ENCODE measurements around the gene ACMSD. TPM values are rescaled to one million over a fixed set of nuclear protein-coding genes. Genes with fewer than 3 reads are reported as not detected.
"Not testable (repeated sequence)": the region's sequence is repeated elsewhere in the genome, so short reads cannot be mapped to it uniquely, and the experiment has no call there.

ACMSD gene
- total RNA-seq, 1 donor from 2014 or later = not detected

- intact Hi-C loops (cut with micrococcal nuclease) = no loop called here
These were observed 66.8 kb downstream of the ACMSD start for GRCh38 chr2:134905168-134905567.

- intact Hi-C loops (cut with micrococcal nuclease) = no loop called here
These were observed 68.3 kb downstream of the ACMSD start for GRCh38 chr2:134906726-134907125.

- intact Hi-C loops (cut with micrococcal nuclease) = not testable (repeated sequence)
These were observed 69.2 kb downstream of the ACMSD start for GRCh38 chr2:134907441-134908116.

- intact Hi-C loops (cut with micrococcal nuclease) = loop anchor here (10.0 kb wide), 1 partner anchor 196 kb away; the partner anchor contains the start of gene TMEM163
These were observed 72.5 kb downstream of the ACMSD start for GRCh38 chr2:134910763-134911399.

GRCh38 chr2:134911400-134911785 is 73.0 kb downstream of the ACMSD start:
- intact Hi-C loops (cut with micrococcal nuclease) = loop anchor here (10.0 kb wide), 1 partner anchor 197 kb away; the partner anchor contains the start of gene TMEM163

GRCh38 chr2:134912361-134912760 is 73.9 kb downstream of the ACMSD start:
- intact Hi-C loops (cut with micrococcal nuclease) = loop anchor here (10.0 kb wide), 1 partner anchor 198 kb away; the partner anchor contains the start of gene TMEM163

GRCh38 chr2:134917360-134917865 is 79.0 kb downstream of the ACMSD start:
- intact Hi-C loops (cut with micrococcal nuclease) = loop anchor here (5.0 to 10.0 kb wide), 2 partner anchors 35 to 203 kb away; partner anchors contain the start of gene TMEM163

GRCh38 chr2:134917888-134918525 is 79.6 kb downstream of the ACMSD start:
- intact Hi-C loops (cut with micrococcal nuclease) = loop anchor here (1.0 to 10.0 kb wide), 10 partner anchors 34 to 1201 kb away; partner anchors contain the start of genes CXCR4, DARS1, MCM6 and RAB3GAP1

GRCh38 chr2:134918526-134919340 is 80.3 kb downstream of the ACMSD start, which contains the start of gene CCNT2:
Gene CCNT2 (plus strand): TSS chr2:134918822. CDS start chr2:134918855, 33 bp downstream.
- intact Hi-C loops (cut with micrococcal nuclease) = loop anchor here (1.0 to 10.0 kb wide), 10 partner anchors 34 to 1200 kb away; partner anchors contain the start of genes CXCR4, DARS1, MCM6 and RAB3GAP1

- intact Hi-C loops (cut with micrococcal nuclease) = loop anchor here (2.0 to 10.0 kb wide), 4 partner anchors 33 to 1199 kb away; partner anchors contain the start of genes CXCR4 and TMEM163
These were observed 81.2 kb downstream of the ACMSD start for GRCh38 chr2:134919341-134920210.

- intact Hi-C loops (cut with micrococcal nuclease) = no loop called here
These were observed 86.5 kb downstream of the ACMSD start for GRCh38 chr2:134924912-134925311.

- intact Hi-C loops (cut with micrococcal nuclease) = no loop called here
These were observed 88.0 kb downstream of the ACMSD start for GRCh38 chr2:134926231-134926931.

GRCh38 chr2:134927195-134927594 is 88.8 kb downstream of the ACMSD start:
- intact Hi-C loops (cut with micrococcal nuclease) = no loop called here

- intact Hi-C loops (cut with micrococcal nuclease) = no loop called here
These were observed 94.6 kb downstream of the ACMSD start for GRCh38 chr2:134932864-134933526.

- intact Hi-C loops (cut with micrococcal nuclease) = no loop called here
These were observed 95.3 kb downstream of the ACMSD start for GRCh38 chr2:134933732-134934131.

- intact Hi-C loops (cut with micrococcal nuclease) = no loop called here
These were observed 95.7 kb downstream of the ACMSD start for GRCh38 chr2:134934150-134934549.

- intact Hi-C loops (cut with micrococcal nuclease) = no loop called here
These were observed 96.2 kb downstream of the ACMSD start for GRCh38 chr2:134934641-134935040.

GRCh38 chr2:134936691-134937090 is 98.3 kb downstream of the ACMSD start:
- intact Hi-C loops (cut with micrococcal nuclease) = no loop called here
